MCF 10A (cell line): ENCODE measurements around the gene ADARB2. TPM values are rescaled to one million over a fixed set of nuclear protein-coding genes. Genes with fewer than 3 reads are reported as not detected.

Source experiments
- BruUV-seq: library from RNA; stranded (reverse); fragments of 400-500 nt; replicated peaks from 2 replicates; lab custom pipeline; 2021; lab: Mats Ljungman, UMichigan
- CTCF ChIA-PET: fragments of 300-600 bp; sonication (Branson Sonifier 250); formaldehyde crosslinking; extraction: SDS; loops from one replicate; lab custom pipeline; 2021; ENCODE audit warnings: antibody characterized with exemption, inconsistent platforms; lab: Yijun Ruan, JAX
- POLR2A ChIA-PET: fragments of 300-600, 350-650 bp; sonication (Branson Sonifier 250); formaldehyde crosslinking; extraction: SDS; loops from one replicate; lab custom pipeline; 2020; ENCODE audit warnings: antibody characterized with exemption, inconsistent platforms; lab: Yijun Ruan, JAX
- DNase-seq: peaks from one replicate; pipeline ENCODE4 v3.0.0-alpha.2; 2018; ENCODE audit not compliant: unreplicated experiment
- H3K27ac Mint-ChIP-seq: one replicate; pipeline ENCODE4 v1.8.0; 2022; ENCODE audit warnings: mild to moderate bottlenecking, low read depth, mixed read lengths; ENCODE audit not compliant: unreplicated experiment
- H3K27me3 Mint-ChIP-seq: one replicate; pipeline ENCODE4 v1.8.0; 2022; ENCODE audit warnings: mixed read lengths; ENCODE audit not compliant: insufficient read depth, unreplicated experiment
- H3K36me3 Mint-ChIP-seq: one replicate; pipeline ENCODE4 v1.8.0; 2022; ENCODE audit warnings: mild to moderate bottlenecking, moderate library complexity, mixed read lengths; ENCODE audit not compliant: insufficient read depth, unreplicated experiment
- H3K4me1 Mint-ChIP-seq: one replicate; pipeline ENCODE4 v1.8.0; 2022; ENCODE audit warnings: mixed read lengths; ENCODE audit not compliant: insufficient read depth, unreplicated experiment
- H3K4me3 Mint-ChIP-seq: one replicate; pipeline ENCODE4 v1.8.0; 2022; ENCODE audit warnings: mild to moderate bottlenecking, moderate library complexity, mixed read lengths; ENCODE audit not compliant: unreplicated experiment
- H3K9me3 Mint-ChIP-seq: one replicate; pipeline ENCODE4 v1.8.0; 2022; ENCODE audit warnings: mixed read lengths; ENCODE audit not compliant: unreplicated experiment
- CTCF ChIP-seq: fragments of 200-600 bp; IDR thresholded peaks from one replicate; pipeline ENCODE4 v1.8.0; 2022; ENCODE audit warnings: antibody characterized with exemption, mild to moderate bottlenecking; ENCODE audit not compliant: unreplicated experiment
- intact Hi-C: fragments of 100-400 bp; cut with micrococcal nuclease; formaldehyde crosslinking; loops from 2 replicates; pipeline ENCODE4 v1.14.1; 2022
- total RNA-seq: library from RNA; stranded (reverse); gene quantifications from 2 replicates; pipeline ENCODE4 v1.2.3, GENCODE V29; 2022

ADARB2 gene
- total RNA-seq, 1 experiment from 2014 or later = 0.96 TPM

DNA sequence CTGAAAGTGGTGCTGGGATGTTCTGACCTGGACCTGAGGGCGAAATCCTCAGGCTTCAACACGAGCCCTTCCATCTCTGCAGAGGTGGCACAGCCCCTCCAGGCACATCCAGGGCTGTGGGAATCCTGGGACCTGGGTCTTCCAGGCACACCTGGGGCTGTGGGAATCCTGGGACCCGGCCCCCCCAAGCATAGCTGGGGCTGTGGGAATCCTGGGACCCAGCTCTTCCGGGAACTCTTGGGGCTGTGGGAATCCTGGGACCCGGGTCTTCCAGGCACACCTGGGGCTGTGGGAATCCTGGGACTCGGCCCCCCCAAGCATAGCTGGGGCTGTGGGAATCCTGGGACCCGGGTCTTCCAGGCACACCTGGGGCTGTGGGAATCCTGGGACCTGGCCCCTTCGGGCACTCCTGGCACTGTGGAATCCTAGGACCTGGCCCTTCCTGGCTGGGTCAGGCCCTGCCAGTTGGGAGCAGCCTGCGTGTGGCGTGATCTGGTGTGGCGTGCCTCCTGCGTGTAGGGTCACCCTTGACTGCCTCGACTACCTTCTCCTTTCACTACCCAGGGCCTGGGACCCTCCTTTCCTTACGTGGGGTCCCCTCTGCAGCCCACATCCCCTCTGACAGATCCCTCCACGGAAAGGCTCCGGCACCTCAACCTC lies 557.1 kb downstream of the ADARB2 start:
- H3K4me3 Mint-ChIP-seq = no peak overlapping the region
- no peaks in the 10 kb centered on the region for H3K4me1 Mint-ChIP-seq
- TF ChIP-seq CTCF = no peak
- DNase-seq = no peak
- no peaks in the 10 kb centered on the region for H3K36me3 Mint-ChIP-seq
- intact Hi-C loops = no loop called here
- ChIA-PET CTCF (no interaction called here), POLR2A (interaction anchor here (0.6 kb wide), 1 partner anchor 1848 kb away, joined by 3 read pairs; no protein-coding TSS in a partner anchor)
- no peaks in the 10 kb centered on the region for H3K9me3 Mint-ChIP-seq
- peaks cover 33% of the 10 kb centered on the region for H3K27me3 Mint-ChIP-seq
- H3K27ac Mint-ChIP-seq = no peak overlapping the region
- no TSS peak for BruUV-seq

GRCh38 chr10:1179346-1180070 lies 557.8 kb downstream of the ADARB2 start:
- intact Hi-C loops = no loop called here
- no peak for DNase-seq
- POLR2A ChIA-PET = interaction anchor here (0.6 kb wide), 1 partner anchor 1848 kb away, joined by 3 read pairs; no protein-coding TSS in a partner anchor
- no peak for TF ChIP-seq CTCF
- Mint-ChIP-seq H3K9me3 (no peaks in the 10 kb centered on the region), H3K27ac (no peak overlapping the region), H3K4me3 (no peak overlapping the region), H3K36me3 (no peaks in the 10 kb centered on the region), H3K4me1 (no peaks in the 10 kb centered on the region), H3K27me3 (peaks cover 33% of the 10 kb centered on the region)
- CTCF ChIA-PET = interaction anchor here (0.6 kb wide), 1 partner anchor 1841 kb away, joined by 3 read pairs; no protein-coding TSS in a partner anchor
- no TSS peak for BruUV-seq

GRCh38 chr10:1178506-1178905 lies 558.8 kb downstream of the ADARB2 start:
- CTCF ChIA-PET = no interaction called here
- TF ChIP-seq CTCF = no peak
- Mint-ChIP-seq H3K27me3 (peaks cover 26% of the 10 kb centered on the region), H3K36me3 (no peaks in the 10 kb centered on the region), H3K27ac (no peak overlapping the region), H3K4me1 (no peaks in the 10 kb centered on the region), H3K9me3 (no peaks in the 10 kb centered on the region), H3K4me3 (no peak overlapping the region)
- POLR2A ChIA-PET = no interaction called here
- no TSS peak for BruUV-seq
- intact Hi-C loops = no loop called here
- no peak for DNase-seq

DNA sequence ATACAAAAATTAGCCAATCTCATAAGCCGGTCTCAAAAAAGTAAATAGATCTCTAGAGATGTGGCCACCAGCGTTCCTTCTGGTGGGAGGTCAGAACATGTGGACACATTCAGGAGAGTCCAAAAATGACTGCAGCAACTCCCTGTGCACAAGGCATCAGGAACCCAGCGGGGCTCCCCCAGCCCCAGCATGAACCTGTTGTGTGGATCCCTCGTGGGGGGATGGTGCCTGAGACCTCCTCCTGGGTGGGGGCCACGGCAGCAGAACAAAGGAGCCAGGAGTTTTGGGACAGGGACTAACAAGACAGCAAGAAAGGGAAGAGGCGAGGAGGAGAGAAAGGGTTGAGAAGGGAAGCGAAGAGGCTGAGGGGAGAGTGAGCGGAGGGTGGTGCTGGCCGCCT lies 559.4 kb downstream of the ADARB2 start:
- Mint-ChIP-seq H3K27me3 (peaks cover 25% of the 10 kb centered on the region), H3K27ac (no peak overlapping the region), H3K4me1 (no peaks in the 10 kb centered on the region), H3K9me3 (no peaks in the 10 kb centered on the region), H3K4me3 (no peak overlapping the region), H3K36me3 (no peaks in the 10 kb centered on the region)
- no TSS peak for BruUV-seq
- ChIA-PET POLR2A (no interaction called here), CTCF (no interaction called here)
- intact Hi-C loops = no loop called here
- no peak for DNase-seq
- TF ChIP-seq CTCF = no peak
